Measurements from ENCODE around the gene ZDHHC14.

DNA sequence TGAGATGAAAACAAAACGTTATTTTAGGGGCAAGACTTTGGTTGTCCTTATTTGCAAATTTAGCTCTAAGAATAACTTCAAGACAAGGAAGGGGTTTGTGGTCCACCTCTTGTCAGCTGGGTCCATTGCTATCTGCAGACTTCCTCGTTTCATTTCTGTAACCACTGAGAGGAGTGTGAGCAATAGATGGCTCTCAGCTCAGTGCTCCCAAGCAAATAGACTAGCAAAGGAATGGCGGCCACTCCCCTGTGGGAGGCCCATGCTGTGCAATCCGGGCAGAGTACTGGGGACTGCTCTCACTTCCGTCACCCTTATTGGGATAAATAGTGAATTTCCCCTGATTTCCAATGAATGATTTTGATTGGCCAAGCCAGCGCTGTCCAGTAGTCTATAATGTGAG, 176.6 kb downstream of the ZDHHC14 start:
- TF ChIP-seq, protein P1, sequence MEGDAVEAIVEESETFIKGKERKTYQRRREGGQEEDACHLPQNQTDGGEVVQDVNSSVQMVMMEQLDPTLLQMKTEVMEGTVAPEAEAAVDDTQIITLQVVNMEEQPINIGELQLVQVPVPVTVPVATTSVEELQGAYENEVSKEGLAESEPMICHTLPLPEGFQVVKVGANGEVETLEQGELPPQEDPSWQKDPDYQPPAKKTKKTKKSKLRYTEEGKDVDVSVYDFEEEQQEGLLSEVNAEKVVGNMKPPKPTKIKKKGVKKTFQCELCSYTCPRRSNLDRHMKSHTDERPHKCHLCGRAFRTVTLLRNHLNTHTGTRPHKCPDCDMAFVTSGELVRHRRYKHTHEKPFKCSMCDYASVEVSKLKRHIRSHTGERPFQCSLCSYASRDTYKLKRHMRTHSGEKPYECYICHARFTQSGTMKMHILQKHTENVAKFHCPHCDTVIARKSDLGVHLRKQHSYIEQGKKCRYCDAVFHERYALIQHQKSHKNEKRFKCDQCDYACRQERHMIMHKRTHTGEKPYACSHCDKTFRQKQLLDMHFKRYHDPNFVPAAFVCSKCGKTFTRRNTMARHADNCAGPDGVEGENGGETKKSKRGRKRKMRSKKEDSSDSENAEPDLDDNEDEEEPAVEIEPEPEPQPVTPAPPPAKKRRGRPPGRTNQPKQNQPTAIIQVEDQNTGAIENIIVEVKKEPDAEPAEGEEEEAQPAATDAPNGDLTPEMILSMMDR (optimal IDR thresholded peaks at IDR 0.05 in 1 of 3, IDR thresholded peaks at IDR 0.05 in 1 of 3, conservative IDR thresholded peaks at IDR 0.05 in 1 of 3; ENCODE audit: extremely low read depth in 1 of 3, insufficient read depth in 2 of 3, low read length in 3 of 3): no peak
- no peak for TF ChIP-seq EZH2 (IDR thresholded peaks at IDR 0.05; ENCODE audit: low read length)
